GM12873 (cell line): ENCODE data around the gene PTK7.

Source experiments
- CTCF ChIP-seq: IDR thresholded peaks from 2 replicates; pipeline ENCODE4 v1.5.1; 2012; ENCODE audit warnings: low read depth, mild to moderate bottlenecking, moderate library complexity, low read length, control low read depth; ENCODE audit not compliant: insufficient read depth; ENCODE audit errors: missing control alignments

The PTK7 gene

GRCh38 chr6:43203718-43204095 is 127.6 kb downstream of the PTK7 start:
- no peak for TF ChIP-seq CTCF

DNA sequence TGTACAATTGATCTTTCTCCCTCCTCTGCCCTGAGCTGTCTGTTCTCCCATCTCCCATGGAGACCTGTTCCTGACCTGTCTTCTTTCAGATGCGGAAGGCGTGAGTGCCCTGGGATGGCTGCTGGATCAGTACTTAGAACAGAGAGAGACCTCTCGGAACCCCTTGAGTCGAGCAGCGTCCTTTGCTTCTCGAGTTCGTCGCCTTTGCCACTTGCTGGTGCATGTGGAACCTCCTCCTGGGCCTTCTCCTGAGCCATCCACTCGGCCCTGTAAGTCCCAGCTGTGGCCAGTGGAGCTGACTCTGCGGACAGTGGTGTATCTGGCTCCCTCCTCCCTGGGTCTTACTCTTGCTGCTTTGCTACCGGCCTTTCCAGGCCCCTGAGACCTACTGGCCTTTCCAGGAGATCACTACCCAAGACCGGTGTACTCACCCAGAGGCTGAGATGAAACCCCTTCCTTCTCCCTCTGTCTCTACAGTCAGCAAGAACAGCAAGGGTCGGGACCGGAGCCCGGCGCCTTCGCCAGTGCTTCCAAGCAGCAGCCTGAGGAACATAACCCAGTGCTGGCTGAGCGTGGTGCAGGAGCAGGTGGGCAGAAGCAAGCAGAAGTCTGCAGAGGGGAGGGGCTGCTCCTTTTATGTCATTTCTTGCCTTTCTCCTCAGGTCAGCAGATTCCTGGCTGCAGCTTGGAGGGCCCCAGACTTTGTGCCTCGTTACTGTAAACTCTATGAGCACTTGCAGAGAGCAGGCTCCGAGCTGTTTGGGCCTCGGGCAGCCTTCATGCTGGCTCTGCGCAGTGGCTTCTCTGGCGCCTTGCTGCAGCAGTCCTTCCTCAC is 128.4 kb downstream of the PTK7 start:
- TF ChIP-seq CTCF, result no peak

DNA sequence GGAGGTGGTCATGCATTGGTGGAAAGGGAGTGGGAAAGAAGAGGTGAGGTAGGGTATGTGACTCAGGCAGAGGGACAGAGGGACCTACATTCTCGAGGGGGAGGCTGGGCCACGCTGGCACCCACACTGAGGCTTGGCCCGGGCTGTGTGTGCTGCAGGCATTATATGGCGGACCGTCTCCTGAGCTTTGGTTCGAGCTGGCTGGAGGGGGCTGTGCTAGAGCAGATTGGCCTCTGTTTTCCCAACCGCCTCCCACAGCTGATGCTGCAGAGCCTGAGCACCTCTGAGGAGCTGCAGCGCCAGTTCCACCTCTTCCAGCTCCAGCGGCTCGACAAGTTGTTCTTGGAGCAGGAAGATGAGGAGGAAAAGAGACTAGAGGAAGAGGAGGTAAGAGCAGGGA is 129.7 kb downstream of the PTK7 start:
- TF ChIP-seq CTCF, result no peak

DNA sequence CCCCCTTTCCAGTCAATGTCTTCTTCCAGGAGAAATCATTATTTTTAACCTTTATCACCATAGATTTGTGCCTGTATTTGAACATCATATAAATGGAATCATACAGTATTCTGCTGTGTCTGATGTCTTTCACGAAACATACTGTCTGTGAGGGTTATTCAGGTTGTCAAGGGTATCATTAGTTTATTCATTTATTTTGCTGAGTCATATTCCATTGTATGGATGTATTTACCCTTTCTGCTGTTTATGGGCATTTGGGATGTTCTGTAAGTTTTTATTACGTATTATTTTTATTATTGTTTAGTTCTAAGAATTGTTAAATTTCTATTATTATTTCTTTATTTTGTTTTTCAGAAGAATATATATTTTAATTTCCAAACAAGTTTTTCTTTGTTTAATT is 131.2 kb downstream of the PTK7 start:
- no peak for TF ChIP-seq CTCF
